Measurements from ENCODE around the gene AUTS2.
A peak's percentile ranks its signal among the peaks of the same experiment; 100 is the strongest.

AUTS2 gene

DNA sequence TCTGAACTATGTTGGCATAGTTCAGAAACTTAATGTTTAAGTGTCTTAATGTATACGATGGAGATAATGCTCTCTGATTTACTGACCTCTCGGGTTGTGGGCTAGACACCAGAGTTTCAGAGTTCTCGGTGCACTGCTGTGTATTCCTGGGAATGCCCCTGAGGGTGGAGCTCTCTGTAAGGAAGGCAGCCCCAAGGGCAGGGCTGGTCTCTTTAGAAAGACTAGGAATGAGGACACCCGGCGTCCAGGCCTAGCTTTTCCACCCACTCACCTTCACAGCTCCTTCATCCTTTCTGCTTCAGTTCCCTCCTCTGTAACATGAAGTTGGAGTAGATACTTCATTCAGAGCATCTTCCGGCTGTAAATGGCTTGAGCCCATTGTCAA, 997.1 kb downstream of the AUTS2 start:
- H3K4me3 ChIP-seq (ENCODE audit: low read depth, low read length): peak overlapping the region; percentile 51
- TF ChIP-seq, protein P1, sequence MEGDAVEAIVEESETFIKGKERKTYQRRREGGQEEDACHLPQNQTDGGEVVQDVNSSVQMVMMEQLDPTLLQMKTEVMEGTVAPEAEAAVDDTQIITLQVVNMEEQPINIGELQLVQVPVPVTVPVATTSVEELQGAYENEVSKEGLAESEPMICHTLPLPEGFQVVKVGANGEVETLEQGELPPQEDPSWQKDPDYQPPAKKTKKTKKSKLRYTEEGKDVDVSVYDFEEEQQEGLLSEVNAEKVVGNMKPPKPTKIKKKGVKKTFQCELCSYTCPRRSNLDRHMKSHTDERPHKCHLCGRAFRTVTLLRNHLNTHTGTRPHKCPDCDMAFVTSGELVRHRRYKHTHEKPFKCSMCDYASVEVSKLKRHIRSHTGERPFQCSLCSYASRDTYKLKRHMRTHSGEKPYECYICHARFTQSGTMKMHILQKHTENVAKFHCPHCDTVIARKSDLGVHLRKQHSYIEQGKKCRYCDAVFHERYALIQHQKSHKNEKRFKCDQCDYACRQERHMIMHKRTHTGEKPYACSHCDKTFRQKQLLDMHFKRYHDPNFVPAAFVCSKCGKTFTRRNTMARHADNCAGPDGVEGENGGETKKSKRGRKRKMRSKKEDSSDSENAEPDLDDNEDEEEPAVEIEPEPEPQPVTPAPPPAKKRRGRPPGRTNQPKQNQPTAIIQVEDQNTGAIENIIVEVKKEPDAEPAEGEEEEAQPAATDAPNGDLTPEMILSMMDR (IDR thresholded peaks at IDR 0.05; ENCODE audit: low read depth, low read length, missing control alignments): no peak
- no peak for DNase-seq (ENCODE audit: low read depth)

DNA sequence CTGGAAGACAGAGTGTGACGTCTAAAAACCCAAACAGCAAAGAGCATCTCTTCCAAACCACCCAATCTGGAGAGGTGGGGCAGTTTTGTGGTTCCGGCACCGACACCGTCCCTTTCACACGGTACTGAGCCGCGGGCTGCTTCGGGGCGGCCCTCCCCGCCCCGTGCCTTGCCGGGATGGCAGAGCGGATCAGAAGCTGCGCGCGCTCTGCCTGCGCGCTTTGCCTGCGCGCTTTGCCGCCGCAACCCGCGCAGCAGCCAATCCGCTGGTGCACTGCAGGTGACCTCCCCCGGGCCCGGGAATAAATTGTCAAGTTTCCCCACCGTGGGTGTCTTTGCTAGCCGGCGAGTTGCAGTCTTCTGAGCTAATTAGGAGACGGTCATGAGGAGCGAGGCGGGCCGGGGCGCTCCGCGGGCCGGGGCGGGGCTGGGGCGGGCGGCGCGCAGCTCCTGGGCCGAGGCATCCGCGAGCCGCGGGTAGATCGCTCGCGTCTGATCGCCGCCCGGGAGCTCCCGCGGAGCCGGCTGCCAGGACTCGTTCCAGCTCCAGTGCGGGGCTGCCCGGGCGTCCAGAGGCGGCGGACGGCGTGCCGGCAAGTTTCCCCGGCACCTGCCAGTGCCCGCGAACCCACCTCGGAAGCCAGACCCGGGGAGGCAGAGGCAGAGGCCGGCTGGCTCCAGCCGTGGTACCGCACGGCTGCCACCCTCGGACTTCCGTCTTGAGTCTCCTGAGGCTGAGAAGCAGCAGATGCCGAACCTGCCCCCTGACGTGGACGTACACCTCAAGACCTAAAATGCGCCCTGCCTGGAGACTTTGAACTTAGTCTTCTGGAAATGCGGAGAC, 997.7 kb downstream of the AUTS2 start:
- DNase-seq (ENCODE audit: low read depth): no peak
- H3K4me3 ChIP-seq (ENCODE audit: low read depth, low read length): peak overlapping the region; percentile 51
- TF ChIP-seq, protein P1 (IDR thresholded peaks at IDR 0.05; ENCODE audit: low read depth, low read length, missing control alignments): no peak

DNA sequence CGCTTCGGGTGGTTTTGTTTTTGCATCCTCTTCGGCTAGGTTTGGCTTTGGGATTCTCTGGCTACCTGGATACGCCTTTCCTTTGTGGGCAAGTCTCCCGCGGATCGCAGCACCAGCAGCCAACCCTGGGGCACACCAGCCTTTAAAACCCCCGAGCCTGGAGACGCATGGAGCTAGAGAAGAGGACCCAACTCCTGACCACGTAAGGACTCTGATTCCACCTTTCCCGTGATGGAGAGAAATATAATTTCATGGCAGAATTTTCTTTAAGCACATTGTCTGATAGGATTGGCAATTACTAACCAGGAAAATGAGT, 998.3 kb downstream of the AUTS2 start:
- TF ChIP-seq, protein P1 (IDR thresholded peaks at IDR 0.05; ENCODE audit: low read depth, low read length, missing control alignments): no peak
- H3K4me3 ChIP-seq (ENCODE audit: low read depth, low read length): peak overlapping the region; percentile 51
- no peak for DNase-seq (ENCODE audit: low read depth)

DNA sequence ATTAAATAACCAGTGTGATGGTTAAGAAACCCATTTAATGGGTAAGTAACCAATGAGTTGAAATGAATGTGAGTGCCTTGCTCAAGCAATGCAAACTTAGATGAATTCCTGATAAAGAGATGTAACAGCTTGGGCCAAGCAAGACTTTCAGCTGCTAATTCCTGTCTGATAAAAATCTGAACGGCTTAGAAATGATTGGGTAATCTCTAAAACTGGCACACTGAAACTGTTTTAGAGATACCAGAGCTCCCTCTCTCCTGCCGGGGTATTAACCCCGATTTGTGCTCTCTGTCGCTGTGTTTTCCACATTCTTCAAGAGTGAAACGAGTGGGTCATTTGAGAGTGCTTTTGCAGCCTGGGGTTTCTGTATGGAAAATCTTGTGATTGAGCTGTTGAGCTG, 998.8 kb downstream of the AUTS2 start:
- TF ChIP-seq, protein P1 (IDR thresholded peaks at IDR 0.05; ENCODE audit: low read depth, low read length, missing control alignments): no peak
- H3K4me3 ChIP-seq (ENCODE audit: low read depth, low read length): no peak overlapping the region
- no peak for DNase-seq (ENCODE audit: low read depth)

DNA sequence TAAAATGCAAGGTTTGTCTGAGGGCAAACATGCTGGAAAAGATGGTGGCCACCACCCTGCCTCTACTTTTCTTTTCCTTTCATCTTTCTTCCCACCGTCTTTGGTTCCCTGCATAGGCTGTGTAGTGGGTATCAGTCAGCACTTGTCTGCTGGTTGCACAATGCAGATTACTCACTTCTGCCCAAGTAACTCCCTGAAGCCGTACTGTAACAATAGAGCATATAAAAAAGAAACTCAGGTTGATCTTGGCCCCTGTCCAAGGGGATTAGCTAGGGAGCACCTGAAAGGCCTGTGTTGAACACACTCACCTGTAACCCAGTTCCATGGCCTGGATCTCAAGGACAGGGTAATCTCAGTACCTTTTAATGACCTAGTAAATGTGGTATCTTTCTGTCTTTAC, 1000.7 kb downstream of the AUTS2 start:
- H3K4me3 ChIP-seq (ENCODE audit: low read depth, low read length): no peak overlapping the region
- TF ChIP-seq, protein P1 (IDR thresholded peaks at IDR 0.05; ENCODE audit: low read depth, low read length, missing control alignments): no peak
- DNase-seq (ENCODE audit: low read depth): no peak

DNA sequence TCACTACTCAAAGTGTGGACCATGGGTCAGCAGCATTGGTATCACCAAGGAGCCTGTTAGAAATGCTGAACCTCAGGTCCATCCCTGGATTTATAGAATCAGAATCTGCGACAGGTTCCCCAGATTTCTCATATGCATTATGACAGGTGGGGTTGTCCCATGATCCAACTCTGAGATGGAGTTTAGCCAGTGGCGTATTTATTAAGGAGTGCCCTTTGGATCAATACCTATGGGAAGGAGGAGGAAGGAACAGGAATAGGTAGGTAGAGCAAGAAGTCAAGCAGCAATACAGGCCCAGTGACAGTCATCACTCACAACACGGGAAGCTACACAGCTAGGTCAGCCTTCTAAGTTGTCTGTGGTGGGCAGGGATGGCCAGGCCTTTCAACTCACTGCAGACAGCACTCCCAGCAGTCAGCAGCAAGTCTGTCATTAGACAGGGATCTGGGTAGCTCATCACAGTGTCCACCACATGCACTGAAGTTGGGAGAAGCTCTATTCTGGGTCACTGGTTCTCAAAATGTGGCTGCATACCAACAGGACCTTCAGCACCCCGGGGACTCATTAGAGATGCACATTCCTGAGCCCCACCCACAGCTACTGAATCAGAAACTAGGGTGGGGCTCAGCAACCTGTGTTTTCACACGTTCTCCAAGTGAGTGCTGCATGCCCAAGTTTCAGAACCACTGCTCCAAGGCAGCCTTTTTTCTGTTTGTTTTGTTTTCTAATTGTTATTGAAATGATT, 1001.3 kb downstream of the AUTS2 start:
- no peak overlapping the region for H3K4me3 ChIP-seq (ENCODE audit: low read depth, low read length)
- DNase-seq (ENCODE audit: low read depth): no peak
- TF ChIP-seq, protein P1 (IDR thresholded peaks at IDR 0.05; ENCODE audit: low read depth, low read length, missing control alignments): no peak

Data from GM12864 (cell line).